H1 (cell line): ENCODE data around the gene STX16.

Source experiments
- CBX5 ChIP-seq: fragments of 300-800, 300-1000 bp; sonication (generic); IDR thresholded peaks from 2 replicates; pipeline ENCODE4 v1.7.1; 2016; ENCODE audit warnings: antibody characterized with exemption, low read length, low read depth
- CREB1 ChIP-seq: IDR thresholded peaks from 2 replicates; pipeline ENCODE4 v1.6.1; 2012; ENCODE audit warnings: inconsistent platforms
- CTCF ChIP-seq, 3 experiments: IDR thresholded peaks; 1 replicate in 2 of 3; 2 replicates in 1 of 3; pipeline versions ENCODE4 v1.5.1 to v1.6.1; 2011; ENCODE audit warnings: low read length in 3 of 3, mild to moderate bottlenecking in 3 of 3, inconsistent platforms in 2 of 3, low read depth in 1 of 3, moderate library complexity in 1 of 3; ENCODE audit not compliant: insufficient read depth in 1 of 3; ENCODE audit errors: control extremely low read depth in 1 of 3
- EP300 ChIP-seq, 2 experiments: IDR thresholded peaks; 1 replicate in 1 of 2; 2 replicates in 1 of 2; pipeline ENCODE4 v1.6.1; 2011 to 2012; ENCODE audit warnings: low read depth in 2 of 2, low read length in 2 of 2, mild to moderate bottlenecking in 2 of 2, borderline replicate concordance in 1 of 2, inconsistent platforms in 1 of 2, moderate library complexity in 1 of 2
- HDAC6 ChIP-seq: IDR thresholded peaks from one replicate; pipeline ENCODE4 v1.7.1; 2012; ENCODE audit warnings: low read depth, mild to moderate bottlenecking, inconsistent platforms, low read length, moderate library complexity
- JUND ChIP-seq: IDR thresholded peaks from 2 replicates; pipeline ENCODE4 v1.6.1; 2011; ENCODE audit warnings: mild to moderate bottlenecking, improper control_type of control experiment, low read length
- POLR2AphosphoS5 ChIP-seq: IDR thresholded peaks from 2 replicates; pipeline ENCODE4 v1.6.1; 2011; ENCODE audit warnings: low read depth, low read length
- POU5F1 ChIP-seq: IDR thresholded peaks from 2 replicates; pipeline ENCODE4 v1.6.1; 2011; ENCODE audit warnings: low read depth, mild to moderate bottlenecking, low read length, moderate library complexity
- TCF12 ChIP-seq: IDR thresholded peaks from 2 replicates; pipeline ENCODE4 v1.6.1; 2011; ENCODE audit warnings: low read depth, mild to moderate bottlenecking, low read length
- YY1 ChIP-seq: IDR thresholded peaks from 2 replicates; pipeline ENCODE4 v1.6.1; 2011; ENCODE audit warnings: low read depth, mild to moderate bottlenecking, low read length
- TF ChIP-seq, protein P1 (sequence below): IDR thresholded peaks from 2 replicates; pipeline ENCODE4 v1.6.1; 2011; ENCODE audit warnings: low read length, improper control_type of control experiment

DNA sequence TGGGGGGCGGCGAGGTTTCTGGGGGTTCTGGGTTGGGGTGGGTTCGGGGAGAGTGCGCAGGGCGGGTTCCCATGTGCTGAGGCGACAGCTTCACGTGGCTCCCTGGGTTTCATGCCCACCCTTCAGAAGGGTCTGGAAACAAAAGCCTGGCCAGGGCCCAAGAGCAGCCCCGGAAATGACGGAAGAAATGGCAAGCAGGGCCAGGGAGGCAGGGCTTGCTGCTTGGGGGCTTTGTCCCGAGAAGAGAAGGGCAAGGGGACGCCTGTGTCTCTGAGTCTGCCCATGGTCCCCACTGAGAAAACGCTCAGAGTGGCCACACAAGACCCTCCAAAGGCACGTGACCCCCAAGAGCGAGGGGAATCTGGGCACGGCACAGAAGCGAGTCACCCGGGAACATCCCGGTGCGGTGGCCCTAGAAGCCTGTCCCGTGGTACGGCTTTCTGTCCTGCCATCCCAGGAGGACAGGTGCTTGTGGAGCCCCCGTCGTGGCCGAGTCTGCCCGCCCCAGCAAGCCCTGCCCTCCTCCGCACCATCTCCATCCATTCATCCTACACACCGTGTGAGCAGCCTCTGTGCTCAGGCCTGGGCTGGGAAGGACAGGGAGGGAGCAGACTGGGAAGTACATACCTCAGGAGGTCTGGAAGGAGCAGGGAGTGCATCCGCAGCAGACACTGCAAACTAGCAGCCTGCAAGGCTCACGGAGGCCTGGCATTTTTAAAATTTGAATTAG lies 50.5 kb downstream of the STX16 start:
- no peak for TF ChIP-seq JUND
- no peak for TF ChIP-seq HDAC6
- TF ChIP-seq YY1 = no peak
- TF ChIP-seq CTCF (IDR thresholded peaks at IDR 0.05; ENCODE audit: control extremely low read depth in 1 of 3, insufficient read depth in 1 of 3, low read depth in 1 of 3, low read length in 3 of 3) = no peak
- no peak for TF ChIP-seq TCF12
- no peak for TF ChIP-seq EP300 (IDR thresholded peaks at IDR 0.05; ENCODE audit: borderline replicate concordance in 1 of 2, low read depth in 2 of 2, low read length in 2 of 2)
- TF ChIP-seq POLR2AphosphoS5 = no peak
- TF ChIP-seq CBX5 = no peak
- no peak for TF ChIP-seq POU5F1
- TF ChIP-seq, protein P1, sequence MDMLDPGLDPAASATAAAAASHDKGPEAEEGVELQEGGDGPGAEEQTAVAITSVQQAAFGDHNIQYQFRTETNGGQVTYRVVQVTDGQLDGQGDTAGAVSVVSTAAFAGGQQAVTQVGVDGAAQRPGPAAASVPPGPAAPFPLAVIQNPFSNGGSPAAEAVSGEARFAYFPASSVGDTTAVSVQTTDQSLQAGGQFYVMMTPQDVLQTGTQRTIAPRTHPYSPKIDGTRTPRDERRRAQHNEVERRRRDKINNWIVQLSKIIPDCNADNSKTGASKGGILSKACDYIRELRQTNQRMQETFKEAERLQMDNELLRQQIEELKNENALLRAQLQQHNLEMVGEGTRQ = no peak
- no peak for TF ChIP-seq CREB1
